HAP-1 (cell line): ENCODE results near the gene TGM3.

ENCODE experiments used
- DNase-seq, 2 experiments: peaks; one replicate each; pipeline ENCODE4 v3.0.0-alpha.2; 2016 to 2020; ENCODE audit warnings: low spot score in 2 of 2
- H3K27me3 ChIP-seq: fragments of 250-450 bp; sonication (Bioruptor Pico); 2 replicates; pipeline ENCODE4 v1.5.1; 2020; ENCODE audit warnings: low read depth, mild to moderate bottlenecking, moderate library complexity
- H3K36me3 ChIP-seq: fragments of 250-450 bp; sonication (Bioruptor Pico); replicated peaks from 2 replicates; pipeline ENCODE4 v1.5.1; 2020; ENCODE audit warnings: mild to moderate bottlenecking
- H3K4me1 ChIP-seq: fragments of 250-450 bp; sonication (Bioruptor Pico); 2 replicates; pipeline ENCODE4 v1.5.1; 2020; ENCODE audit warnings: mild to moderate bottlenecking
- H3K4me3 ChIP-seq: fragments of 250-450 bp; sonication (Bioruptor Pico); 2 replicates; pipeline ENCODE4 v1.5.1; 2020; ENCODE audit warnings: mild to moderate bottlenecking, moderate library complexity
- H3K9me3 ChIP-seq: fragments of 250-450 bp; sonication (Bioruptor Pico); 2 replicates; pipeline ENCODE4 v1.5.1; 2020; ENCODE audit warnings: mild to moderate bottlenecking, moderate library complexity
- in situ Hi-C: fragments of 300-500 bp; cut with MboI; formaldehyde crosslinking; loops from 3 replicates; pipeline ENCODE4 v1.14.3; 2020; ENCODE audit warnings: low sequenced_read_pairs, inconsistent platforms, mixed read lengths

TGM3 gene

DNA sequence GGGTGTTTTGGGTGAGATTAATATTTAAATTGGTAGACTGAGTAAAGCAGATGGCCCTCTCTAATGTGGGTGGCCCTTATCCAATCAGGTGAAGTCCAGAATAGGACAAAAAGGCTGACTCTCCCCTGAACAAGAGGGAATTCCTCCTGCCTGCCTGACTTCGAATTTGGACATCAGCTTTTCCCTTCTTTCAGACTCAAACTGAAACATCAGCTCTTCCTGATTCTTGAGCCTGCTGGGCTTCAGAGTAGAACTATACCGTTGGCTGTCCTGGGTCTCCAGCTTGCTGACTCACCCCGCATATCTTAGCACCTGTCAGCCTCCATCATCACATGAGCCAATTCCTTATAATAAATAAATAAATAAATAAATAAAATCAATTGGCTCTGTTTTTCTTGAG lies 69.9 kb downstream of the TGM3 start:
- in situ Hi-C loops, result no loop called here
- DNase-seq, result no peak

DNA sequence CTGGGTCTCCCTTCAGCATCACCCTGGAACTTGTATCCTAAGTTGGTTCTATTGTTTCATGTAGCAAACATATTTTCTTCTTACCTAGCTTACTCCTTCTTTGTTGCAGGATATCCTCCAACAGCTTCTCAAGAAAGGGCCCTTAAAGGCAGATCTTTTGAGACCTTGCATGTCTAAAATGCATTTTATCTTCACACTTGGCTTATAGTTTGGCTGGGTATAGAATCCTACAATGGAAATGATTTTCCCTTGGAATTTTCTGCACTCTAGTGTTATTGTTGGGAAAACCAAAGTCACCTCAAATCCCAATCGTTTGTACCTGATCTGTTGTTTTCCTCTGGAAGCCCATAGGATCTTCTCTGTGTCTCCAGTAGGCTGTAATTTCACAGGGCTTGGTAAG lies 72.8 kb downstream of the TGM3 start:
- in situ Hi-C loops, result no loop called here
- Histone ChIP-seq H3K4me3 (no peak overlapping the region), H3K27me3 (peaks cover 5% of the 10 kb centered on the region), H3K4me1 (no peaks in the 10 kb centered on the region), H3K36me3 (no peaks in the 10 kb centered on the region), H3K9me3 (no peaks in the 10 kb centered on the region)
- DNase-seq, result no peak

More for the DNA sequence above, 69.9 kb downstream of the TGM3 start:
- Histone ChIP-seq H3K9me3 (peaks cover 3% of the 10 kb centered on the region; the same call in 1 of the 2 replicates), H3K4me1 (no peaks in the 10 kb centered on the region), H3K4me3 (no peak overlapping the region), H3K36me3 (no peaks in the 10 kb centered on the region), H3K27me3 (peaks cover 5% of the 10 kb centered on the region)

DNA sequence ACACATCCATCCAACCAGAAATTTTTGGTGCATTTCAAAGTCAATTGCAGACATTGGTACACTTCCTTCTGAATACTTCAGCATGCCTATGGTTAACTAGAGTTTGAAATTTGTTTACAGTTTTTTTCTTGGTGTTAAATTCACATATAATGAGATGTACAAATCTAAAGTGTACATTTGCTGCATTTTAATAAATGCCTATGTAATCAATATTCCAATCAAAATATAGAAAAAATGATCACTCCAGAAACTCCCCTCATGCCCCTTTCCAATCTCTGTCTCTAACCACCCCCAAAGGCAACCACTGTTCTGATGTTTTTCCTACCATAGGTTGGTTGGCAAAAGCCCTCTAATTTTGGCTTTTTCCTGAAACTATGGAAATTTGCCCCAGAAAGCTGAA lies 77.3 kb downstream of the TGM3 start:
- Histone ChIP-seq H3K27me3 (0 out of 2 replicates have a peak, but pooled peaks cover 3% of the 10 kb centered on the region), H3K4me1 (no peaks in the 10 kb centered on the region), H3K4me3 (no peak overlapping the region), H3K9me3 (no peaks in the 10 kb centered on the region), H3K36me3 (no peaks in the 10 kb centered on the region)
- DNase-seq, result no peak
- in situ Hi-C loops, result no loop called here

DNA sequence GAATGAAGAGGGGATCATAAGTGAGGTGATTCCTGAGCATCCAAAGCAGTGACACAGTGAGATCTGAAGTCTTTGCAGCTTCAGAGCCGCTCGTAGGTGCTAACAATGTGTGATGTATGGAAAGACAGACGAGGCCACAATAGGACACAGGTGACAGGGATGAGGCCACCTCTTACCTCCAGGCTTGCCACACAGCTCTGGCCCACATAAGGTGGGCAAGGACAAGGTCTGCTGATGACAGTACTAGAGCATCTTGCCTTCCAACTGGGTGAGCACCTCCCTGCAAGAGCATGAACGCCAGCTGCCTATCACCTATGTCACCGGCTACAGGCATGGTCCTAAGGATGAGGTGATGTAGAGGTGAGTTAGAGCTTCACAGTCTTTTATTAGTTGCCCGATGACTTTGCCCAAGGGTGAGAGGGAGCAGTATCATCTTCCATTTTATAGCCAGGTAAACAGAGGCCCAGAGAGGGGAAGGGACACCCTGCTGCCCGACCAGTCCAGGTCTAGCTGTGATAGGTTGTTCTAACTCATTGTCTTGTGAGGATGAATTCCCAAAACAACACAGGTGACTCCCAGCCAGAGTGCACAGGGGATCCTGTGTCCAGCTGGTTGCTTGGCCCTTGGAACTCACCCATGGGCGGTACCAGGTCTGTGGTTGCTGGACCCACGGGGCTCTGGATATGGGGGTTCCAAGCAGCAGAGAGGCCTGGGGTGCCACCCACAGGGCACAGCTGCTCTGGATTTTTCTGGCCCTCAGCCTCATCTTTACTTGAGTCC lies 78.7 kb downstream of the TGM3 start:
- Histone ChIP-seq H3K4me3 (no peak overlapping the region), H3K4me1 (no peaks in the 10 kb centered on the region), H3K9me3 (no peaks in the 10 kb centered on the region), H3K27me3 (peaks cover 6% of the 10 kb centered on the region; the same call in 1 of the 2 replicates), H3K36me3 (no peaks in the 10 kb centered on the region)
- in situ Hi-C loops, result no loop called here
- DNase-seq, result no peak

DNA sequence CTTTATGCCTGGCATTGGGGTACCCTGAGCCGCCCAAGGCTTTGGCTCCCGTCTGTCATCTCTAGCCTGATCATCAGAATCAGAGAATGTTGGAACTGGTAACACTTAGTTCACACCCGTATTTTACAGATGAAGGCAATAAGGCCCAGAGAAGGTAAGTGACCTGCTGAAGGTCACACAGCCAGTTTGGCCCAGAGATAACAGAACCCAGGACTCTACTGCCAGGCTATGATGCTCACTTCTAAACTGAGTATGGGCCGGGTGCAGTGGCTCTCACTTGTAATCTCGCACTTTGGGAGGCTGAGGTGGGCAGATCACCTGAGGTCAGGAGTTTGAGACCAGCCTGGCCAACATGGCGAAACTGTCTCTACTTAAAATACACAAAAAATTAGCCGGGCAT lies 83.1 kb downstream of the TGM3 start:
- Histone ChIP-seq H3K27me3 (peaks cover 6% of the 10 kb centered on the region; the same call in 1 of the 2 replicates), H3K9me3 (no peaks in the 10 kb centered on the region), H3K4me3 (no peak overlapping the region), H3K36me3 (no peaks in the 10 kb centered on the region), H3K4me1 (no peaks in the 10 kb centered on the region; the same call in 1 of the 2 replicates)
- in situ Hi-C loops, result no loop called here
- DNase-seq, result no peak

- Histone ChIP-seq H3K4me3 (no peak overlapping the region), H3K27me3 (peaks cover 3% of the 10 kb centered on the region; the same call in 1 of the 2 replicates), H3K4me1 (no peaks in the 10 kb centered on the region; the same call in 1 of the 2 replicates), H3K36me3 (no peaks in the 10 kb centered on the region), H3K9me3 (no peaks in the 10 kb centered on the region)
- peak in 1 of 2 experiments; percentile 18 for DNase-seq
- in situ Hi-C loops, result no loop called here
Observed at GRCh38 chr20:2379511-2380229, 83.9 kb downstream of the TGM3 start.

DNA sequence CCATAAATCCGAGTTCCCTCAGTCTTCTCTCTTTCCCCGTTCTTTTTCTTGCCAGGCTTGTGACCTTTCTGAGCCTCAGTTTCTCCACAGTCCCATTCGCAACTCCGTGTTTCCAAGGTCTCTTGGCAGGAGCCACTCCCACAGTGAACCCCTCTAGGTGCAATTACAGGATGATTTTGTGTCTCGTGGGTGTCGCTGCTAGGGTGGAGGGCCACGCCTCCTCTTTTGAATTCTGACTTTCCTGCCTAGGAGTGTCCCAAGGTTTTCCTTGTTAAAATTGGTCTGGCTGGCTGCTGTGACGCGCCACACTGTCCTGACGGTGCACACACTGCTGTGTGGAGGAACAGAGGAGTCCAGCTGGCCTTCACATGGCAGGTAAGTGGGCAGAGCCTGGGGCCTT lies 84.8 kb downstream of the TGM3 start, which contains the start of gene TGM6:
Gene TGM6 (plus strand): TSS at position 301 of the 400 bp plus-strand sequence. CDS start 68 bp downstream, at position 369.
- no peak within 1 kb of the TSS for H3K4me3 ChIP-seq
- in situ Hi-C loops, result no loop called here
- no peaks in the 10 kb centered on the region for H3K36me3 ChIP-seq
- H3K4me1 ChIP-seq, result no peaks in the 10 kb centered on the region; the same call in 1 of the 2 replicates
- H3K9me3 ChIP-seq, result no peaks in the 10 kb centered on the region
- DNase-seq, result no peak
- peaks cover 3% of the 10 kb centered on the region; the same call in 1 of the 2 replicates for H3K27me3 ChIP-seq

DNA sequence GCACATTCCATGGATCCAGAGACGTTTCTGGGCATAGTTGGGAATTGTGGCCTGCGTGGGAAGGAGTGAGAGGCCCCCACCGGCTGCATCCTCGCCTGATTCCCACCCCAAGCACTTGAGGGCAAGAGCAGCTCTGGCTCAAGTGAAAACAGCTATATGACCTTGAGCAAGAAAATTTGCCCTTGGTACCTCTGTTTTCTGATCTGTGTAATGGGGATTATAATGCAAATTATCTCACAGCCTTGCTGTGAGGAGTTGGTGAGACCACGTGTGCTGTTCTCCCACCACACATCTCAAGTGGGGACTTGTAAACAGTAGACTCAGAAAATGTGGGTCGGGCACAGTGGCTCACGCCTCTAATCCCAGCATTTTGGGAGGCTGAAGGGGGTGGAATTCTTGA lies 85.5 kb downstream of the TGM3 start:
- H3K4me1 ChIP-seq, result no peaks in the 10 kb centered on the region; the same call in 1 of the 2 replicates
- in situ Hi-C loops, result no loop called here
- H3K27me3 ChIP-seq, result peaks cover 3% of the 10 kb centered on the region; the same call in 1 of the 2 replicates
- H3K9me3 ChIP-seq, result no peaks in the 10 kb centered on the region
- no peaks in the 10 kb centered on the region for H3K36me3 ChIP-seq
- no peak for DNase-seq
- no peak overlapping the region for H3K4me3 ChIP-seq

DNA sequence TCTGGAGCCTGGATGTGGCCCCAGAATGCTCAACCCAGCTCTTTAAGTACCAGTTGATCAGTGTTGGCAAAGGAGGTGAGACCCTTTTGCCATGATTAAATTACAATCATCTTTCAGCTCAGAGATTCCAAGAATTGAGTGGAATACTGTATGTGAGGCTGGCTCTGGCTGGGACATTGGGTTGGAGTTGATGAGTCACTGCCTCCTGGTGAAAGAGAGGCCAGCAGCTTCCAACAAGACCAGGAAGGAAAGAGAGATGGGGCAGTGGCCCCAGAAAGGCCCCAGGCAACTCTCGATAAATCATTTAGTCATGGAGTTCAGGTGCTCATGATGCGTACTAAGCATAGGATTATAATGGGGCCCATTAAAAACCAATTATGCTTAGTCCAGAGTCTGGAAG lies 87.0 kb downstream of the TGM3 start:
- Histone ChIP-seq H3K9me3 (no peaks in the 10 kb centered on the region), H3K36me3 (no peaks in the 10 kb centered on the region), H3K27me3 (peaks cover 3% of the 10 kb centered on the region; the same call in 1 of the 2 replicates), H3K4me1 (no peaks in the 10 kb centered on the region; the same call in 1 of the 2 replicates), H3K4me3 (no peak overlapping the region)
- no peak for DNase-seq
- in situ Hi-C loops, result no loop called here

GRCh38 chr20:2385026-2385425 lies 89.2 kb downstream of the TGM3 start:
- no peak for DNase-seq
- in situ Hi-C loops, result no loop called here
- Histone ChIP-seq H3K4me3 (no peak overlapping the region), H3K27me3 (no peaks in the 10 kb centered on the region), H3K36me3 (no peaks in the 10 kb centered on the region), H3K9me3 (no peaks in the 10 kb centered on the region), H3K4me1 (no peaks in the 10 kb centered on the region)

- no peak for DNase-seq
- no peaks in the 10 kb centered on the region for H3K36me3 ChIP-seq
- in situ Hi-C loops, result no loop called here
- no peaks in the 10 kb centered on the region for H3K9me3 ChIP-seq
- no peak overlapping the region for H3K4me3 ChIP-seq
- no peaks in the 10 kb centered on the region; the same call in 1 of the 2 replicates for H3K27me3 ChIP-seq
- H3K4me1 ChIP-seq, result no peaks in the 10 kb centered on the region
Observed at GRCh38 chr20:2385496-2385895, 89.7 kb downstream of the TGM3 start.

DNA sequence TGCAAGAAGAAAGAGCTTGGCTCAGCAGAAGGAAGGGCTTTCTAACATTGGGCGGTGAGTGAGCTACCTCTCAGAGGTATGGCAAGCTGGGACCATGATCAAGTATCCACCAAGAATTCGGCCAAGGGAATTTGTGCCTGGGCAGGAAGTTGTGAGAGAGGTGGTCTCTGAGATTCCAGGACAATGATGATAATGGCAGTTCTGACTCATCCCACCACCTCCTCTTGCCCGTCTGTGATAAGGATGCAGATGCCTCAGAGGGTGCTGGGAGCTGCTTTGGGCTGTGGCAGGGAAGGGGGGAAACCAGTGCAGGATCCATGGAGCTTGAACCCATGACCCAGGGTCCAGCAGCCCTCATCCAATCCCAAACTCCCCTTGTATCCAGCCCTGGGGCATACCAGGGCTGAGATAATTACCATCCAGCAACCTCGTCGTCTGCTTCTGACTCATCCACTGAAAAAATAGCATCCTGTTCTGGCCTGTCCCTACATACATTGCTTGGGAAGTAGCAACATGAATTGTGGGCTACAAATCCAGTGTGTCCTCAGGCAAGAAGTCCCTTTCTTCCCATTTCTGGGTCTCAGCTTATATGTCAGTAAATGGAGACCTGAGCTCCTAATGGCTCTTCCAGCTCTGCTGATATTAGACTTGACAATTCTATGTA lies 90.8 kb downstream of the TGM3 start:
- in situ Hi-C loops, result no loop called here

DNA sequence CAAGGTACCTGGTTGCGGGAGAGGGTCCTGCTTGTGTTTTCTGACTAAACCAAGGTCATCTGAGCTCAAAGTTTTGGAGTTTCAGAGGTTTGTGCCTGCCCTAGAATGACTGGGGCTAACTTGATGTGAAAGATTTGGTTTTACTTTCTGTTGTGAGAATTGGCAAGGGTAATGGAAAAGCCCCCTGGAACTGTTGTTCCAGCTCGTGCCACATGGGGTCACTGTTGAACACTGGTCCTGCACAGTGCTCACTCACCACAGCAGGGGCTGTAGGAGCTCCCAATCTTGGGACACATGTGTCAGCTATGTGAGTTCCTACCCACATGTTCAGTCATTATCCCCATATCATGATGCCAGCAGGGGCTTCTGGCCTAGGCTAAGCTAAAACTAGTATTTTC lies 91.4 kb downstream of the TGM3 start:
- H3K36me3 ChIP-seq, result no peaks in the 10 kb centered on the region
- peak in 1 of 2 experiments; percentile 73 for DNase-seq
- H3K27me3 ChIP-seq, result no peaks in the 10 kb centered on the region; the same call in 1 of the 2 replicates
- H3K4me1 ChIP-seq, result no peaks in the 10 kb centered on the region
- H3K4me3 ChIP-seq, result no peak overlapping the region
- no peaks in the 10 kb centered on the region for H3K9me3 ChIP-seq
- in situ Hi-C loops, result no loop called here

More for the DNA sequence above, 90.8 kb downstream of the TGM3 start:
- H3K4me1 ChIP-seq, result no peaks in the 10 kb centered on the region
- H3K36me3 ChIP-seq, result no peaks in the 10 kb centered on the region
- H3K9me3 ChIP-seq, result no peaks in the 10 kb centered on the region
- no peak overlapping the region for H3K4me3 ChIP-seq
- no peaks in the 10 kb centered on the region; the same call in 1 of the 2 replicates for H3K27me3 ChIP-seq
- DNase-seq, result no peak
